ENCODE measurements around the gene ZNF552.
"Not testable (repeated sequence)": the region's sequence is repeated elsewhere in the genome, so short reads cannot be mapped to it uniquely, and the experiment has no call there.

- TF ChIP-seq CTCF, POLR2A (IDR thresholded peaks at IDR 0.05): not testable (repeated sequence)
These were observed 1.5 kb downstream of the ZNF552 start for GRCh38 chr19:57812975-57813820.
